Pancreas (tissue), 10 donors: ENCODE measurements around the gene HCLS1. TPM values are rescaled to one million over a fixed set of nuclear protein-coding genes. Genes with fewer than 3 reads are reported as not detected.

Experiments
- ATAC-seq, 4 donors: fragments of 200-7000 bp; cut with Tn5 transposase; one replicate each; pipeline versions ENCODE4 v1.8.0 to v1.9.1; 2020; ENCODE audit warnings: mild to moderate bottlenecking in 4 of 4, moderate library complexity in 4 of 4
- DNase-seq, 6 donors: peaks; one replicate each; pipeline ENCODE4 v3.0.0-alpha.2; 2020
- FAIRE-seq: peaks from 2 replicates; lab custom pipeline; 2012; peaks lifted over from hg19 to GRCh38; lab: Jason Lieb, UNC
- H3K27ac ChIP-seq, 4 donors: fragments of 200-600 bp; sonication (generic); 1 replicate in 3 of 4; 2 replicates in 1 of 4; pipeline versions ENCODE4 v1.5.0 to v1.8.0; 2020
- H3K27me3 ChIP-seq, 4 donors: fragments of 200-600 bp; one replicate each; pipeline ENCODE4 v1.8.0; 2021
- H3K36me3 ChIP-seq, 3 donors: fragments of 200-600 bp; sonication (generic) in 1 of 3; one replicate each; pipeline versions ENCODE4 v1.5.0 to v1.8.0; 2020 to 2021
- H3K4me1 ChIP-seq, 3 donors: fragments of 200-600 bp; one replicate each; pipeline ENCODE4 v1.8.0; 2021
- H3K4me3 ChIP-seq, 4 donors: fragments of 200-600 bp; sonication (generic) in 2 of 4; one replicate each; pipeline versions ENCODE4 v1.5.0 to v1.8.0; 2020 to 2021
- H3K9me3 ChIP-seq, 4 donors: fragments of 200-600 bp; one replicate each; pipeline ENCODE4 v1.8.0; 2021
- CTCF ChIP-seq, 4 donors: fragments of 200-600 bp; sonication (generic) in 3 of 4; IDR thresholded peaks; one replicate each; pipeline versions ENCODE4 v1.5.0 to v1.8.0; 2021; ENCODE audit warnings: antibody characterized with exemption in 4 of 4
- WGBS, 2 donors: extraction: QIAGEN DNeasy Blood & Tissue Kit; methylation state at CpG; one replicate each; pipeline ENCODE4 v1.1.7; 2013; 5-methylcytosine and 5-hydroxymethylcytosine counted together
- intact Hi-C, 3 donors: fragments of 100-400 bp; cut with DNase I; formaldehyde crosslinking; loops; one replicate each; pipeline versions ENCODE4 v1.11.1 to v1.14.2; 2022
- polyA plus RNA-seq, 2 donors: library from polyadenylated mRNA; stranded (reverse); fragments of 200-250 nt; gene quantifications; one replicate each; pipeline ENCODE4 v1.2.3, GENCODE V29; 2013
- total RNA-seq, 6 donors: library from RNA; stranded (reverse); fragmentation: NEBNext Ultra II Directional in 4 of 6; extraction: Animal tissue kit (Norgen Biotek cat#: 25700) in 4 of 6; gene quantifications; one replicate each; pipeline versions ENCODE4 v1.2.1 to v1.2.4, GENCODE V29; 2021 to 2023
- donor health status: healthy with polysubstance abuse.
- donor health status: DM: no; HTN: no; CAD: no; lungs with moderate emphysema.
- donor health status: DM: no; HTN: no; CAD: no.
- donor health status: control.
- donor health status: control.
- donor health status: Bipolar disorder and iron deficiency.
- donor health status: DM: yes; HTN: yes; CAD: no.
- donor health status: DM: no; HTN: no; CAD: no.
- donor health status: DM: no; HTN: no; CAD: no.
- donor health status: DM: yes; HTN: yes; CAD: no.

HCLS1 gene
- 10 to 100 TPM in 3 of 6 donors, 1 to 10 TPM in 3; 1.3 to 28.3 (median 9.1) TPM for total RNA-seq
- 1 to 10 TPM; 8.1 to 8.7 TPM for polyA plus RNA-seq

- ATAC-seq: peak in 3 of 4 donors; percentile 39 to 78 (median 77)
Measured at GRCh38 chr3:121660356-121661171, at the start of gene HCLS1. TSS of gene HCLS1 (minus strand) at chr3:121660903. CDS start at chr3:121658347, 2,556 bp downstream.

GRCh38 chr3:121710347-121710746, 49.6 kb upstream of the HCLS1 start:
- no peak for TF ChIP-seq CTCF (IDR thresholded peaks at IDR 0.05)
- FAIRE-seq: no peak
- Histone ChIP-seq H3K4me1 (no peaks in the 10 kb centered on the region), H3K4me3 (no peak overlapping the region), H3K9me3 (no peaks in the 10 kb centered on the region), H3K27ac (no peak overlapping the region), H3K27me3 (no peaks in the 10 kb centered on the region), H3K36me3 (peaks cover 0 to 22% (median 2%) of the 10 kb centered on the region in 3 donors)
- DNase-seq: no peak
- WGBS, 2 donors: 55 to 56% methylated on average over 1 of the region's 1 CpG
- ATAC-seq: no peak
- intact Hi-C loops: no loop called here

More at GRCh38 chr3:121660356-121661171, at the start of gene HCLS1:
- no peak for FAIRE-seq
- Histone ChIP-seq H3K27me3 (no peaks in the 10 kb centered on the region), H3K36me3 (peaks cover under 1 to 20% (median 5%) of the 10 kb centered on the region in 3 donors), H3K4me3 (peak within 1 kb of the TSS in 1 of 4 donors; percentile 8), H3K9me3 (no peaks in the 10 kb centered on the region), H3K4me1 (peaks cover 0 to 6% (median 0%) of the 10 kb centered on the region in 3 donors), H3K27ac (peak within 1 kb of the TSS in 2 of 4 donors; percentile 55 to 64)
- intact Hi-C loops: no loop called here
- TF ChIP-seq CTCF (IDR thresholded peaks at IDR 0.05): no peak
- 86 to 94% methylated on average over 9 of the region's 9 CpGs for WGBS, 2 donors
- peak in 2 of 6 donors; percentile 48 to 59 for DNase-seq

GRCh38 chr3:121707531-121708273, 47.0 kb upstream of the HCLS1 start:
- ATAC-seq (no peak), FAIRE-seq (no peak), DNase-seq (no peak)
- no peaks in the 10 kb centered on the region for H3K4me1 ChIP-seq
- intact Hi-C loops: no loop called here
- H3K36me3 ChIP-seq: peaks cover 0 to 4% (median 0%) of the 10 kb centered on the region in 3 donors
- no peak overlapping the region for H3K27ac ChIP-seq
- TF ChIP-seq CTCF (IDR thresholded peaks at IDR 0.05): no peak
- no peaks in the 10 kb centered on the region for H3K9me3 ChIP-seq
- H3K27me3 ChIP-seq: no peaks in the 10 kb centered on the region
- H3K4me3 ChIP-seq: no peak overlapping the region
- WGBS, 2 donors: 96 to 98% methylated on average over 2 of the region's 2 CpGs

GRCh38 chr3:121705541-121705940, 44.8 kb upstream of the HCLS1 start:
- no peaks in the 10 kb centered on the region for H3K27me3 ChIP-seq
- no peak for TF ChIP-seq CTCF (IDR thresholded peaks at IDR 0.05)
- peaks cover 0 to 16% (median 0%) of the 10 kb centered on the region in 3 donors for H3K36me3 ChIP-seq
- DNase-seq: no peak
- no peak for ATAC-seq
- H3K4me1 ChIP-seq: no peaks in the 10 kb centered on the region
- no peak overlapping the region for H3K4me3 ChIP-seq
- FAIRE-seq: no peak
- 91 to 93% methylated on average over 5 of the region's 5 CpGs for WGBS, 2 donors
- intact Hi-C loops: no loop called here
- H3K27ac ChIP-seq: no peak overlapping the region
- no peaks in the 10 kb centered on the region for H3K9me3 ChIP-seq
